ENCODE results near the gene ZNF865. TPM values are rescaled to one million over a fixed set of nuclear protein-coding genes. Genes with fewer than 3 reads are reported as not detected.

The ZNF865 gene
- total RNA-seq, 1 donor from 2014 or later = 16.1 TPM

DNA sequence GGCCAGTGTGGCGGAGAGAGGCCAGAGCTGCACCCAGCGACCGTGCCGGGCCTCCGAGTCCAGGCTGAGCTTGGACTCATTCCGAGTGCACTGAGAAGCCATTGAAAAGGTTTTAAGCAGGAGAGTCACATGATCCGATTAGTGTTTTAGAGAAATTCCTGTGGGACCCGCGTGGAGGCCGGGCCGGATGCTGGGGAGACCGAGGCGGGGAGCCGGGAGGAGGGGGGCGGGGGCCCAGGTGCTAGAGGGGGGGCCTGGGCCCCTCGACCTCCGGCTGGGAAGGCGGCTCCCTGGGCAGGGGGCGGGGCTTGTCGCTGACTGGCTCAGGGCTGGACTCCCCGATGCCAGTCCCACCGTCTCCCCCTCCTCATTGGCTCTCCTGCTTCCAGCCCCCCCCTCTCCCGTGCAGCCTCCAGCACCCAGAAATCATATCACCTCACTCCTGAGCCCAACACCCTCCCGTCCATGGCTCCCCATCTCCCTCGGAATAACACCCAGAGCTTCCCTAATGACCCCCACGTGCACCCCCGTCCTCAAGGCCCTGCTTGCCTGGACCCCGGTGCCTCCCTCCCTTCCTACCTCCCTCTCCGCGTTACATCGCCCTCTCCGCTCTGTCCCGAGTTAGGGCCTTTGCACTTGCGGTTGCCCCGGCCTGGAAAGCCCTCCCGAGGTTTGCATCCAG is 19.6 kb upstream of the ZNF865 start:
- H3K36me3 Mint-ChIP-seq (ENCODE audit: low read depth) = no peaks in the 10 kb centered on the region
- H3K4me1 Mint-ChIP-seq (ENCODE audit: low read depth) = peaks cover 37% of the 10 kb centered on the region

DNA sequence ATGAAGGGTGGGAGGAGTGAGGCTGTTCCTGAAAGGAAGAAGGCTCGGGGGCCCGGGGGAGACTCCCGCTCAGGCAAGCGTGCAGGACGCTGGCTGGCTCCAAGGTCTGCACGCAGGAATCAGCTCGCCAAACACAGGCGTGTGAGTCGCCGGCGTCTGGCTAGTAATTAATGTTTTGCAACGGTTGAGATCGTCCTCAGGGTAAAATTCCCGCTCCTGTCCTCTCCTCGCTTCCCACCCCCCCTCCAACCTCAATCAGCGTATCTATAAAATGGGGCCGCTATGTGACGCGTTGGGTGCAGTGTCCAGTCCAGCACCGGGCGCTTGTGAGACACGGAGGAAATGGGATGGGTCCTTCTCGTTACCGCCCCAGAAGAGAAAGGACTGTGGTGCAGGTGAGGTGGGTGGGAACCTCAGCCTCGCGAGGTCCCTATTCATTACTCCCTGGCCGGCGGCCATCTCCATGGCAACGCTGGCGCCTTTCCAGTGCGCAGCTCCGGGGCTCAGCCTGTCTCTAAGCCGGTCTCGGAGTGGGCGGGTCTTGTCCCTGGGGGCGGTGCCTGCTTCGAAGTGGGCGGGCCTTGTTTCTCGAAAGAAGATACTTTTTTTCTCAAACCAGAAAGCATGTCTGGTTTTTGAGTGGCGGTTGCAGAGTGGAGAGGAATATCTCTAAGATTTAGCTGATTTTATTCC is 18.3 kb upstream of the ZNF865 start:
- H3K27ac Mint-ChIP-seq (ENCODE audit: unreplicated experiment) = peak overlapping the region; percentile 66
- H3K27me3 Mint-ChIP-seq (ENCODE audit: low read depth) = no peaks in the 10 kb centered on the region
- TF ChIP-seq, protein P1, sequence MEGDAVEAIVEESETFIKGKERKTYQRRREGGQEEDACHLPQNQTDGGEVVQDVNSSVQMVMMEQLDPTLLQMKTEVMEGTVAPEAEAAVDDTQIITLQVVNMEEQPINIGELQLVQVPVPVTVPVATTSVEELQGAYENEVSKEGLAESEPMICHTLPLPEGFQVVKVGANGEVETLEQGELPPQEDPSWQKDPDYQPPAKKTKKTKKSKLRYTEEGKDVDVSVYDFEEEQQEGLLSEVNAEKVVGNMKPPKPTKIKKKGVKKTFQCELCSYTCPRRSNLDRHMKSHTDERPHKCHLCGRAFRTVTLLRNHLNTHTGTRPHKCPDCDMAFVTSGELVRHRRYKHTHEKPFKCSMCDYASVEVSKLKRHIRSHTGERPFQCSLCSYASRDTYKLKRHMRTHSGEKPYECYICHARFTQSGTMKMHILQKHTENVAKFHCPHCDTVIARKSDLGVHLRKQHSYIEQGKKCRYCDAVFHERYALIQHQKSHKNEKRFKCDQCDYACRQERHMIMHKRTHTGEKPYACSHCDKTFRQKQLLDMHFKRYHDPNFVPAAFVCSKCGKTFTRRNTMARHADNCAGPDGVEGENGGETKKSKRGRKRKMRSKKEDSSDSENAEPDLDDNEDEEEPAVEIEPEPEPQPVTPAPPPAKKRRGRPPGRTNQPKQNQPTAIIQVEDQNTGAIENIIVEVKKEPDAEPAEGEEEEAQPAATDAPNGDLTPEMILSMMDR (IDR thresholded peaks at IDR 0.05) = no peak
- peak overlapping the region; percentile 74 for H3K4me3 Mint-ChIP-seq (ENCODE audit: unreplicated experiment)
- H3K9me3 Mint-ChIP-seq (ENCODE audit: low read depth) = no peaks in the 10 kb centered on the region
- DNase-seq (ENCODE audit: low spot score) = no peak
- peaks cover 24% of the 10 kb centered on the region for H3K4me1 Mint-ChIP-seq (ENCODE audit: low read depth)
- peaks cover 2% of the 10 kb centered on the region for H3K36me3 Mint-ChIP-seq (ENCODE audit: low read depth)

More for the DNA sequence above, 19.6 kb upstream of the ZNF865 start:
- no peak for DNase-seq (ENCODE audit: low spot score)
- TF ChIP-seq, protein P1 (IDR thresholded peaks at IDR 0.05) = no peak
- Mint-ChIP-seq H3K27ac (ENCODE audit: unreplicated experiment) (peak overlapping the region; percentile 95), H3K9me3 (ENCODE audit: low read depth) (no peaks in the 10 kb centered on the region), H3K4me3 (ENCODE audit: unreplicated experiment) (peak overlapping the region; percentile 74), H3K27me3 (ENCODE audit: low read depth) (no peaks in the 10 kb centered on the region)

- Mint-ChIP-seq H3K4me1 (ENCODE audit: low read depth) (peaks cover 23% of the 10 kb centered on the region), H3K4me3 (ENCODE audit: unreplicated experiment) (no peak overlapping the region), H3K9me3 (ENCODE audit: low read depth) (no peaks in the 10 kb centered on the region), H3K36me3 (ENCODE audit: low read depth) (peaks cover 4% of the 10 kb centered on the region), H3K27ac (ENCODE audit: unreplicated experiment) (no peak overlapping the region), H3K27me3 (ENCODE audit: low read depth) (no peaks in the 10 kb centered on the region)
- TF ChIP-seq, protein P1 (IDR thresholded peaks at IDR 0.05) = no peak
- no peak for DNase-seq (ENCODE audit: low spot score)
Observed at GRCh38 chr19:55588738-55589137, 16.7 kb upstream of the ZNF865 start.

GRCh38 chr19:55590109-55590508 is 15.3 kb upstream of the ZNF865 start:
- DNase-seq (ENCODE audit: low spot score) = no peak
- peaks cover 9% of the 10 kb centered on the region for H3K36me3 Mint-ChIP-seq (ENCODE audit: low read depth)
- no peak overlapping the region for H3K27ac Mint-ChIP-seq (ENCODE audit: unreplicated experiment)
- H3K4me3 Mint-ChIP-seq (ENCODE audit: unreplicated experiment) = no peak overlapping the region
- H3K9me3 Mint-ChIP-seq (ENCODE audit: low read depth) = no peaks in the 10 kb centered on the region
- TF ChIP-seq, protein P1 (IDR thresholded peaks at IDR 0.05) = no peak
- H3K27me3 Mint-ChIP-seq (ENCODE audit: low read depth) = no peaks in the 10 kb centered on the region
- peaks cover 23% of the 10 kb centered on the region for H3K4me1 Mint-ChIP-seq (ENCODE audit: low read depth)

- Mint-ChIP-seq H3K4me3 (ENCODE audit: unreplicated experiment) (no peak overlapping the region), H3K27me3 (ENCODE audit: low read depth) (no peaks in the 10 kb centered on the region), H3K36me3 (ENCODE audit: low read depth) (peaks cover 14% of the 10 kb centered on the region), H3K27ac (ENCODE audit: unreplicated experiment) (no peak overlapping the region), H3K9me3 (ENCODE audit: low read depth) (no peaks in the 10 kb centered on the region), H3K4me1 (ENCODE audit: low read depth) (peaks cover 18% of the 10 kb centered on the region)
- no peak for DNase-seq (ENCODE audit: low spot score)
- TF ChIP-seq, protein P1 (IDR thresholded peaks at IDR 0.05) = no peak
Observed at GRCh38 chr19:55590617-55591016, 14.8 kb upstream of the ZNF865 start.

Data from chondrocyte (in vitro differentiated cells).